Lower lobe of right lung (tissue), 2 donors: Measurements from ENCODE around the gene CPT1A. TPM values are rescaled to one million over a fixed set of nuclear protein-coding genes. Genes with fewer than 3 reads are reported as not detected.

Experiments
- ATAC-seq, 2 donors: fragments of 200-7000 bp; cut with Tn5 transposase; one replicate each; pipeline ENCODE4 v1.9.1; 2020 to 2022; ENCODE audit warnings: mild to moderate bottlenecking in 2 of 2, moderate library complexity in 2 of 2
- DNase-seq: peaks from one replicate; pipeline ENCODE4 v3.0.0-alpha.2; 2020
- H3K27ac ChIP-seq: fragments of 200-600 bp; one replicate; pipeline ENCODE4 v1.8.0; 2022
- H3K27me3 ChIP-seq: fragments of 200-600 bp; one replicate; pipeline ENCODE4 v1.8.0; 2022; ENCODE audit warnings: low read depth
- H3K36me3 ChIP-seq: fragments of 200-600 bp; one replicate; pipeline ENCODE4 v1.8.0; 2022; ENCODE audit warnings: mild to moderate bottlenecking
- H3K4me1 ChIP-seq: fragments of 200-600 bp; one replicate; pipeline ENCODE4 v1.8.0; 2022
- H3K4me3 ChIP-seq: fragments of 200-600 bp; one replicate; pipeline ENCODE4 v1.8.0; 2022; ENCODE audit warnings: mild to moderate bottlenecking
- H3K9me3 ChIP-seq: fragments of 200-600 bp; one replicate; pipeline ENCODE4 v1.8.0; 2022
- intact Hi-C: fragments of 100-400 bp; cut with DNase I; formaldehyde crosslinking; loops from one replicate; pipeline ENCODE4 v1.11.0; 2022
- total RNA-seq: library from RNA; stranded (reverse); fragmentation: NEBNext Ultra II Directional; extraction: Animal tissue kit (Norgen Biotek cat#: 25700); gene quantifications from one replicate; pipeline ENCODE4 v1.2.1, GENCODE V29; 2021
- TF ChIP-seq, protein P1 (sequence below): fragments of 200-600 bp; IDR thresholded peaks from one replicate; pipeline ENCODE4 v1.8.0; 2022; ENCODE audit warnings: antibody characterized with exemption, mild to moderate bottlenecking
- donor health status: DM: no; HTN: yes; CAD: no; lungs with severe emphysema.

Gene CPT1A
- total RNA-seq, 1 donor from 2014 or later: 88.4 TPM

DNA sequence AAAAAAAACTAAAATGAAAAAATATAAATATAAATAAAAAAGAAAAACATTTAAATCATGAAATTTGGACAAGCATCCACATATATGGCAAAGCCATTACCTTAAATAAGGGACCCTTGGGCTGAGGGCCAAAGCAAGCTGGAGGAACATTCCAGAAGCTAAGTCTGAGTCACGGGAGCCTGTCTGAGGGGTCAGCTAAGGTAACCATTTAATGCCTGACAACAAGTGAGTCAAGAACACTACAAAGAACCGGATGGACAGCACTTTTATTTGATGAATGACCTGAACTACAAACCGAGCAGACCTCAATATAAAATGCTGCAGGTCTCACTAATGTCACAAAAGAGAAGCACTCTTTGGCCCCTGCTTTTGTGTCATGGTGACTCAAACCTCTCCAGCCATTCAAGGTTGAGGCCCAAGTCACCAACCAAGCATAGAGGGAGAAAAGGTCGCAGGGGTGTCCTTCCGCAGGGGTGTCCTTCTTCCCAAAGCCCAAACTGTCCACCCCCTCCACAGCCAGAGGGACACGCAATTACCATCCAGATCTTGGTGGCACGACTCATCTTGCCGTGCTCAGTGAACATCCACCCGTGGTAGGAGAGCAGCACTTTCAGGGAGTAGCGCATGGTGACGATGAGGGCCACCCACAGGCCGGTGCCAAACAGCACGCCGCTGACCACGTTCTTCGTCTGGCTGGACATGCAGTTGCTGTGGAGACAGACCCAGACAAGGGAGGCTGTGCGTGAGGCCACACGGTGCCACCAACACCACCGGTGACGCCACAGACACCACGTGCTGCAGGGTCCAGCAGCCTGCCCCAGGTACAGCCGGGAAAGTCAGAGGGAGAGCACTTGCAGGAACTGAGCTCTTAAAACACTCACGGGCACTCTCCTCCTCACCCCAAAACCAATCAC is 34.5 kb downstream of the CPT1A start:
- intact Hi-C loops: no loop called here
- Histone ChIP-seq H3K27me3 (no peaks in the 10 kb centered on the region), H3K4me3 (no peak overlapping the region), H3K4me1 (peaks cover 5% of the 10 kb centered on the region), H3K9me3 (no peaks in the 10 kb centered on the region), H3K27ac (no peak overlapping the region), H3K36me3 (peaks cover 87% of the 10 kb centered on the region)
- DNase-seq: no peak
- no peak for ATAC-seq
- TF ChIP-seq, protein P1, sequence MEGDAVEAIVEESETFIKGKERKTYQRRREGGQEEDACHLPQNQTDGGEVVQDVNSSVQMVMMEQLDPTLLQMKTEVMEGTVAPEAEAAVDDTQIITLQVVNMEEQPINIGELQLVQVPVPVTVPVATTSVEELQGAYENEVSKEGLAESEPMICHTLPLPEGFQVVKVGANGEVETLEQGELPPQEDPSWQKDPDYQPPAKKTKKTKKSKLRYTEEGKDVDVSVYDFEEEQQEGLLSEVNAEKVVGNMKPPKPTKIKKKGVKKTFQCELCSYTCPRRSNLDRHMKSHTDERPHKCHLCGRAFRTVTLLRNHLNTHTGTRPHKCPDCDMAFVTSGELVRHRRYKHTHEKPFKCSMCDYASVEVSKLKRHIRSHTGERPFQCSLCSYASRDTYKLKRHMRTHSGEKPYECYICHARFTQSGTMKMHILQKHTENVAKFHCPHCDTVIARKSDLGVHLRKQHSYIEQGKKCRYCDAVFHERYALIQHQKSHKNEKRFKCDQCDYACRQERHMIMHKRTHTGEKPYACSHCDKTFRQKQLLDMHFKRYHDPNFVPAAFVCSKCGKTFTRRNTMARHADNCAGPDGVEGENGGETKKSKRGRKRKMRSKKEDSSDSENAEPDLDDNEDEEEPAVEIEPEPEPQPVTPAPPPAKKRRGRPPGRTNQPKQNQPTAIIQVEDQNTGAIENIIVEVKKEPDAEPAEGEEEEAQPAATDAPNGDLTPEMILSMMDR: no peak

DNA sequence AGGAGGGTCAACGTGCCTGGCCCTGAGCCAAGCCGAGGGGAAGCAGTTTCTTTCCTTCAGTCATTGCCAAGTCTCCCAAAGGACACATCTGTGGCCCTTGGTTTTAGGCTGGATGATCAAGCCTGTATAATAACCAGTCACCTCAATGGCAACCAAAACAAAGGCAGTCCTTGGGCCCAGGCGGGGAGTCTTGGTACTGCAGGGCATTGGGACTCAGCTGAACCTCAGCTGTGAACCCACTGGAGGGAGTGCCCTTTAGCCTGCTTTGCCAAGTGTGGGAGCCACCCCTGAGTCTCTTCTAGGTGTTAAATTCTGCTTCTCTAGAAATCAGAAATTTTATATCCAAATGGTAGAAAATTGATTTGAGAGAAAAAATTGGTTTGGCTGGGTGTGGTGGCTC is 36.9 kb downstream of the CPT1A start:
- ATAC-seq (no peak), DNase-seq (no peak)
- no peaks in the 10 kb centered on the region for H3K27me3 ChIP-seq
- no peak overlapping the region for H3K27ac ChIP-seq
- peaks cover 88% of the 10 kb centered on the region for H3K36me3 ChIP-seq
- TF ChIP-seq, protein P1: no peak
- H3K4me3 ChIP-seq: no peak overlapping the region
- intact Hi-C loops: no loop called here
- no peaks in the 10 kb centered on the region for H3K9me3 ChIP-seq
- H3K4me1 ChIP-seq: no peaks in the 10 kb centered on the region

DNA sequence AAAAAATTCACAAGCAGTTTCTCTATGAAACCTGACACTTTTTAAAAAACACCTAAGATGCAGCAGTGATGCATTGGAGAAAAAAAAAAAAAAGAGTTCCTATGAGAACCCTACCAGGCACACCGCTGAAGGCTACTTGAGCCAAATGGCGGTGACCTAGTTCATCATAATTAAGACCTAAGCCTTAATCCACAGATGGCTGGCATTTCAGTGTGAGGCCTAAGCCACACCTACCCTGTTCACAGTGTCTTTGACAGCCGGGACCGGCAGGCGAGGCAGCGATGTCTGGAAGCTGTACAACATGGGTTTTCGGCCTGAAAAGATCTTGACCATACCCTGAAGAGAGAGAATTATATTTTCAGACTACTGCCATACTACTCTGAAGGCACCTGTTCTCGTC is 38.0 kb downstream of the CPT1A start:
- no peaks in the 10 kb centered on the region for H3K4me1 ChIP-seq
- H3K9me3 ChIP-seq: no peaks in the 10 kb centered on the region
- H3K27me3 ChIP-seq: no peaks in the 10 kb centered on the region
- intact Hi-C loops: no loop called here
- peaks cover 94% of the 10 kb centered on the region for H3K36me3 ChIP-seq
- DNase-seq (no peak), ATAC-seq (no peak)
- H3K27ac ChIP-seq: no peak overlapping the region
- no peak overlapping the region for H3K4me3 ChIP-seq
- TF ChIP-seq, protein P1: no peak

DNA sequence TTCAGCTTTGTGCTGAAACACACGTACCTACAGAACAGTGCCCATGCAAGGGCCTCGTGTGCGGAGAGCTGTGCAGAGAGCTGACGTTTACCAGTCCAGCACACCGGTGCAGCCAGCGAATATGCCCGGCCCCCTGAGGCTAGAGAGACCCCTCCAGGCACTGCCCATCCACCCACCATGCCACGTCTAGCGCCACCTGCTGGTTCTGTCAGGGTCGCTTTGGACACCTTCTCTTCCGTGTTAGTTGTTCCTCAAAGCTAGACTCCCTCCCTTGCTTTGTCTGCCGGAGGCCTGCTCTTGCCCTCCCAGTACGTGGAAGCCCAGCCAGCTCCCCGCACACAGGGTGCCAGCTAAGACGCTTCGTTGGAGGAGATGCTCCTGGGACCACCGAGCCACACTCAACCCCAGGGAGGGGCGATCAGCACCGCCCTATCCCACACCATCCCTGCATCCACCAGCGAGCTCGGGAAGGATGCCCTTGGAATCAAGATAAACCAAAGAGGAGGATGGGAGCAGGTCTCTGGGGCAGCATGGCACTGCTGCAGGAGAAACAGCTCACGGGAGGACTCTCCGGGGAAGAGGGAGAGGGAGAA is 43.4 kb downstream of the CPT1A start:
- peak; percentile 32 to 60 for ATAC-seq
- H3K4me1 ChIP-seq: no peaks in the 10 kb centered on the region
- intact Hi-C loops: no loop called here
- TF ChIP-seq, protein P1: peak; percentile 54
- no peaks in the 10 kb centered on the region for H3K9me3 ChIP-seq
- no peak overlapping the region for H3K27ac ChIP-seq
- H3K36me3 ChIP-seq: peaks cover 100% of the 10 kb centered on the region
- H3K4me3 ChIP-seq: no peak overlapping the region
- no peak for DNase-seq
- no peaks in the 10 kb centered on the region for H3K27me3 ChIP-seq

DNA sequence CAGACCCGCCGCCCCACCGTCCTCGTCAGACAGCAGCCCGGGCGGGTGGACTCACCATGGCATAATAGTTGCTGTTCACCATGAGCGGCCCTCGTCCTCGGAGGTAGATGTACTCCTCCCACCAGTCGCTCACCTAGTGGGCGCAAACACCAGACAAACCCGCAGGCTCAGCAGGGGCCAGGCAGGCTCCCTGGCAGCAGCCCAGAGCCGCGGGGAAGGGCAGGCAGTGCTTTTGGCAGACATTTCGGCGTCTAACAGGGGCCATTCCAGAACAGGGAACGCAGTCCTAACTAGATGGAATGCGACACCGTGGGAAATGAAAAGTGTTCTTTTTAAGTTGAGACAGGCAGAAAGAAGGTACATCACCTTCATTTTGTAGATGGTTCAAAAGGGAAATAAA is 44.9 kb downstream of the CPT1A start:
- TF ChIP-seq, protein P1: no peak
- Histone ChIP-seq H3K4me1 (no peaks in the 10 kb centered on the region), H3K36me3 (peaks cover 100% of the 10 kb centered on the region), H3K4me3 (no peak overlapping the region), H3K27ac (no peak overlapping the region), H3K27me3 (no peaks in the 10 kb centered on the region), H3K9me3 (no peaks in the 10 kb centered on the region)
- ATAC-seq (no peak), DNase-seq (no peak)
- intact Hi-C loops: no loop called here
